Ureter (tissue), 1 donor: ENCODE measurements around the gene CBL. TPM values are rescaled to one million over a fixed set of nuclear protein-coding genes. Genes with fewer than 3 reads are reported as not detected.
A peak's percentile ranks its signal among the peaks of the same experiment; 100 is the strongest.
"Not testable (repeated sequence)": the region's sequence is repeated elsewhere in the genome, so short reads cannot be mapped to it uniquely, and the experiment has no call there.

Source experiments
- DNase-seq: peaks from one replicate; pipeline ENCODE4 v3.0.0-alpha.2; 2020; ENCODE audit warnings: low spot score
- total RNA-seq: library from RNA; stranded (reverse); gene quantifications from one replicate; pipeline ENCODE4 v1.2.4, GENCODE V29; 2023
- donor health status: DM: yes; HTN: yes; CAD: no.

The CBL gene
- total RNA-seq, 1 donor from 2014 or later: 17.9 TPM

DNA sequence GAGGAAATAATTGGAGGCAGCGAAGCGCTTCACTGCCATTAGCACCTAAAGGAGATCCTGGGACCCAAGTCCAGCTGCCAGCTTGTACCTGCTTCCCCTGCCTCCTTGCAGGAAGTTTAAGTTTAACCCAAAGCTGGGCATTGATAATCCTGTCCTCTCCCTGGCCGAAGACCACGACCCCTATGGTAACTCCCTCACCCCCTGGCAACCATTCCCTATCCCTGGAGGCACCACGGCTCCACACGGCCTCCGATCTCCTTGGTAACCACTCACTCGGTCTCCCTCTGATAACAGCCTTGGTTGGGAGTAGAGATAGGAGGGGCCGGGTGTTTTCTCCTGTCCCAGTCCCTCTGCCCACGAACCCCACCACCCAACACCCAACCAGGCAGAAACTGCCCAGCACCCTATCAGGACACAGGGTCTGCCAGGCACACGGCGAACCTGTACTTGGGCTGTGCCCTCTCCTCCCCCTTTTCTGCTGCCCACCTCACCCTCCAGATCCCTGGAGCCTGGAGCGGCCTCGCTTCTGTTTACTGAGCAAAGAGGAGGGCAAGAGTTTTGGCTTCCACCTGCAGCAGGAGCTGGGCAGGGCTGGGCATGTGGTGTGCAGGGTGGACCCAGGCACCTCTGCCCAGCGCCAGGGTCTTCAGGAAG is 20.0 kb upstream of the CBL start:
- DNase-seq: no peak

DNA sequence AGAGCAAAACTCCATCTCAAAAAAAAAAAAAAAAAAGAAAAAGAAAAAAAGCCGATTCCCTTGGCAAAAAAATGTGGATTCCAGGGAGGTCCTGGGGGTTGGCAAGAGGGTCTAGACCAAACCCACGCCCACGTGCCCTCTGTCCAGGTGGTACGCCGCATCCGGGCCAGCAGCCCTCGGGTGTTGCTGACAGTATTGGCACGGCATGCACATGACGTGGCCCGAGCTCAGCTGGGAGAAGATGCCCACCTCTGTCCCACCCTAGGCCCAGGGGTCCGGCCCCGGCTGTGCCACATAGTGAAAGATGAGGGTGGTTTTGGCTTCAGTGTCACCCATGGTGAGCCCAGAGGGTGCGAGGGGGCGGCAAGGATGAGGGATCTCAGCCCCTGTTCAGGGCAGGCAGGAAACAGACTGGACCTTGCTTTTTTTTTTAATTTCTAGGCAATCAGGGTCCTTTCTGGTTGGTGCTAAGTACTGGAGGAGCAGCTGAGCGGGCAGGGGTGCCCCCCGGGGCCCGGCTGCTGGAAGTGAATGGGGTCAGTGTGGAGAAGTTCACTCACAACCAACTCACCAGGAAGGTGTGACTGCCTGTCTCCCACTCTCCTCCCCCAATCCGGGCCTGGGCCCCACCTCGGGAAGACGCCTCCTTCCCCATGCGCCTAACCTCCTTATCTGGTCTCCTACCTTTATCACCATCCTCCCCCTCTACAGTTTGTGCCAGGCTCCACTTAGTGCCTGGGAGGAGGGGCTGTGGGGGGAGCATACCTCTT is 18.8 kb upstream of the CBL start:
- no peak for DNase-seq

GRCh38 chr11:119188067-119188466 is 18.1 kb upstream of the CBL start:
- no peak for DNase-seq

- DNase-seq: no peak
Measured at GRCh38 chr11:119188887-119189286, 17.3 kb upstream of the CBL start.

- no peak for DNase-seq
Measured at GRCh38 chr11:119189393-119189792, 16.7 kb upstream of the CBL start.

DNA sequence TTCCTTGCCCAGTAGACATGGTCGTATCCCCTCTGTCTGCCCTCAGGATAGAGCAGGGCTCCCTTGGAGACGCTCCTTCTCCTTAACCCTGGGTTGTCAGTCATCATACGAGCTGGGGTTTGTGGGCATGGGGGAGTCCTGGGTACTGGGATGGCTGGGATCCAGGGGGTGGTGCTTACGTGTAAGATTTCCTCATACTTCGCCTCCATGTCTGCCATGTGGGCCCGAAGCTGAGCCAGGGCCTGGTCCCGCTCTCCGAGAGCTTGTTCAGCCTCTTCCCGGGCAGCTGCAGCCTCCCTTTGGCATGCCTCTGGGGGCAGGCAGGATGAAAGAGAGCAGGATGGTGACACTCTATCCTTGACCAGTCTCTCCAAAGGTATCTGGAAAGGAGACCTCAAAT is 15.6 kb upstream of the CBL start:
- no peak for DNase-seq

GRCh38 chr11:119191265-119191664 is 14.9 kb upstream of the CBL start:
- DNase-seq: not testable (repeated sequence)

- DNase-seq: no peak
Measured at GRCh38 chr11:119192111-119192510, 14.0 kb upstream of the CBL start.

DNA sequence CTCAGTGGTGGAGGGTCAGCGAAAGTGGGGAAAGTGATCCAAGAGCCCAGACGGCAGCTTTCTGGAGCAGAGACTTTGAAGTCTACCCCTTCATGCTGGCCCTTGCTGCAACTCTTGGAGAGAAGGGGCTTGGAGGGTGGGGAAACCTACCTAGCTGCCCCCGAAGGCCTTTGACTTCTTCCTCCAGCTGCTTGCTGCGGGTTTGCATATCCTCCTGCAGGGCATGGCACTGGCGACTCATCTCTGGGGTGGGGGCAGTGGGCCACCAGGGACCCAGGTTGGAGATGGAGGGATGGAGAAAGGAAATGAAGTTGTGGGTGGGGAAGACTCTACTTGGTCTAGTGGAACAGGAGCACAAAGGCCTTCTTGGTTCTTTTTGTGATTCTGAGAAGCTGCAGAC is 13.1 kb upstream of the CBL start:
- DNase-seq: no peak

DNA sequence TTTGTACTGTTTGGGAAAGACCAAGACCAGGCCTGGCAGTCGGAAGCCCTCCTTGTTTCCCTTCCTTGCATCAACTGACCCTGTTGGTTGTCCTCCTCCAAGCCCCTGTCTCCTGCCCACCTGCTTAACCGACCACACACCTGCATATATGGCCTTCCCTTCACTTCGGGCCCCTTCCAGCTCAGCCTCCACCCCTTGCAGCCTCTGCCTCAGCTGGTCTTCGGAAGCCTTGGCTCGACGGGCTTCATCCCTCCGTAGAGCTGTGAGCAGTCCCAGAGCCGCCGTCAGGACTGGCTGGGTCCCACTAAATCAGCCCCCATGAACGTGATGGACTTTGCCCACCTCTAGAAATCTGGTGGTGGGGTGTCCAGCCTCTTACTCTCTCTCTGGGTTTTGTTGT is 12.5 kb upstream of the CBL start:
- no peak for DNase-seq

GRCh38 chr11:119194811-119195440 is 11.2 kb upstream of the CBL start:
- no peak for DNase-seq

DNA sequence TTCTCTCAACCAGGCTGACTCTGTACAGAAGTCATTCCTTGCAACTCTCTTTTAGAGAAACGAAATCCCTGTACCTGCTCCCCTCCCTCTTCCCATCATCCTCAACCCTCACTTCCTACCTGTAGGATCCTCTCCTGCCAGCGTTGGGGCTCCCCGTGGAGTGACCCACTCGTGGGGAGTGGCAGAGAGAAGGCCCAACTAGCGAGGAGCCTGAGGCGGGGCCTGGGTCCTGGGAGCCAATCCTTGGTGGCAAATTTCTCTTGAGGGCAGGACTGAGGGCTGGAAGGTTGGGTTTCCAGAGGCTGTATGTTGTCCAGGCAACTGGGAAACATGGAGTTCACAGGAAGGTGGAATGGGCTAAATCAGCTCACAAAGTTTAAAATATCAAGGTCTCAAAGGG is 10.5 kb upstream of the CBL start:
- DNase-seq: no peak

DNA sequence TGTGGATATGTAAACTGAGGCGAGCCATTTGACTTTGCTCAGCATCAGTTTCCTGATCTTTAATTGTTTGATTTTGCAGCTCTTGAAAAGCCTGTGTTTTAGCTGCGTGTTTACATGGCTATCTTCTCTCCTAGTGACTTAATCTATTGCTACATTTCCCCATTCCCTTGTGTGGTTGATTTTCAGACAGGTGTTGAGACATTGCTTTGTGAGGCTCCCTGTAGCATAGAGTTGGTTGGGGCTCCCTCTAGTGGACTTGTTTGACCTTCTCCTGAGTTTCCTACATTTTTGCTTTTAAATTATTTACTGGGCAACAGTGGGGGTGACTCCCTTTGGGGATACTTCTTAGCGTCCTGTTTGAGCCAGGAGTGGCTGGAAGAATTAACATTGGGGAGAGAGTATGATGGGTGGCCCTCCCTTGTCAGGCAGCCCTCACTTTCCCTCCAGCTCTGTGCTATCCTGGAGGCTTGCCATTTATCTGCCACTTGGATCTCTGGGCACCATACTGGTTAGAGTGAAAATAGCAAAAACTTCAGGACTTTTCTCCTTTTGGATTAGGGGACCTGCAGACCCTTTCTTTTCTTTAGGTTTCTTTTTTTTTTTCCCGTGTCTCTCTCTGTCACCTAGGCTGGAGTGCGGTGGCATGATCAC is 9.2 kb upstream of the CBL start:
- DNase-seq: peak; percentile 78

- no peak for DNase-seq
Measured at GRCh38 chr11:119198925-119199324, 7.2 kb upstream of the CBL start.

DNA sequence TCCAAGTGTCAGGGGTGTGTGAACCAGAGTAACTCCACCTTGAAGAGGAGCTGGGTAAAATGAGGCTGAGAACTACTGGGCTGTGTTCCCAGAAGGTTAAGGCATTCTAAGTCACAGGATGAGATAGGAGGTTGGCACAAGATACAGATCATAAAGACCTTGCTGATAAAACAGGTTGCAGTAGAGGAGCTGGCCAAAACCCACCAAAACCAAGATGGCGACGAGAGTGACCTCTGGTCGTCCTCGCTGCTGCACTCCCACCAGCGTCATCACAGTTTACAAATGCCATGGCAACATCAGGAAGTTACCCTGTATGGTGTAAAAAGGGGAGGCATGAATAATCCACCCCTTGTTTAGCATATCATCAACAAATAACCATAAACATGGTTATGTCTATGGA is 4.9 kb upstream of the CBL start:
- not testable (repeated sequence) for DNase-seq

- no peak for DNase-seq
Measured at GRCh38 chr11:119202554-119202953, 3.6 kb upstream of the CBL start.

DNA sequence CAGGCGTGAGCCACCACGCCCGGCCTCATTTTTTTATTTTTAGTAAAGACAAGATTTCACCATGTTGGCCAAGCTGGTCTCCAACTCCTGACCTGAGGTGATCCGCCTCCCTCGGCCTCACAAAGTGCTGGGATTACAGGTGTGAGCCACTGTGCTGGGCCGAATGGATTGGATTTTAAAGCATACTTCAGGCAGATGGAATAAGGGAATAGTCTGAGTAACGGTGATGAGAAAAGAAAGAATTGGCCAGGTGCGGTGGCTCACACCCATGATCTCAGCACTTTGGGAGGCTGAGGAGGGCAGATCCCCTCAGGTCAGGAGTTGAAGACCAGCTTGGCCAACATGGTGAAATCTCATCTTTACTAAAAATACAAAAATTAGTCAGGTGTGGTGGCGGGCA is 2.1 kb upstream of the CBL start:
- DNase-seq: no peak

- no peak for DNase-seq
Measured at GRCh38 chr11:119205080-119205479, 1.1 kb upstream of the CBL start.

GRCh38 chr11:119206511-119207414 is 624 bp downstream of the CBL start:
- peak; percentile 58 for DNase-seq

DNA sequence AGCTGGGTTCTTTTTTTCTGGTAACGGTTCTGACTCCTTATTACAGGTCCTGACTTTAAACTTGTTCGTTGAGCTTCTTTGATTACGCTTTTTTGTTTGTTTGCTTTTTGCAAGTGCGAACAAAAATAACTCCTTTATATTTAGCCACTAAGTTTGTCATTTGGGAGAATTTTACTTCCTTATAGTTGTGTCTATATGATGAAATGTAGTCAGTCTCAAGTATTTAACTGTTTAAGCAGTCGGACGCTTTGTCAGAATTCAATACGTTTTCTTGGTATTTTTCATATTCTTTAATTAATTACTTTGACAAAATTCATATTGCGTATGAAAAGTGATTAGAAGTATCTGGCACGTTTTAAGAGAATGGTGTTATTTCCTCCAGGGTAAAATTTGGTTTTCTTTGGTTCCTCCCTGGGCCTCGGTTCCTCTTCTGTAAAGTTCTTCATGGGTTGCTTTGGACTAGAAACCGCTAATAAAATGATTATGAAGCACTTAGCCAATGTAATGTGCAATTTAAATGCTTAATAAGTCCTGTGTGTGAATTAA is 1.3 kb downstream of the CBL start:
- DNase-seq: no peak

DNA sequence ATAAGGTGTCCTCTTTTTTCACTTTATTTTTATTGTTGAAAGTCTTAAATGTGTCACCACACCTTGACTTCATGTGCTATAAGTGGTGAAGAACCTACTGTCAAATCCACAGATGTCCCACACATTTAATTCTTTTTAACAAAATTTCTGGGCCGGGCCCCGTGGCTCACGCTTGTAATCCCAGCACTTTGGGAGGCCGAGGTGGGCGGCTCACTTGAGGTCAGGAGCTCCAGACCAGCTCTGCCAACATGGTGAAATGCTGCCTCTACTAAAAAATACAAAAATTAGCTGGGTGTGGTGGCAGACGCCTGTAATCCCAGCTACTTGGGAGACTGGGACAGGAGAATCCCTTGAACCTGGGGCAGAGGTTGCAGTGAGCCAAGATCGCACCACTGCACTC is 3.0 kb downstream of the CBL start:
- DNase-seq: no peak
